Colonic mucosa (tissue), 4 donors: ENCODE results near the gene NGEF. TPM values are rescaled to one million over a fixed set of nuclear protein-coding genes. Genes with fewer than 3 reads are reported as not detected.
A peak's percentile ranks its signal among the peaks of the same experiment; 100 is the strongest.

ENCODE experiments used
- DNase-seq: peaks from one replicate; pipeline ENCODE4 v3.0.0-alpha.2; 2020
- H3K27ac ChIP-seq: fragments of 200-600 bp; one replicate; pipeline ENCODE4 v1.8.0; 2021
- H3K27me3 ChIP-seq: fragments of 200-600 bp; one replicate; pipeline ENCODE4 v1.8.0; 2021
- H3K36me3 ChIP-seq: fragments of 200-600 bp; one replicate; pipeline ENCODE4 v1.8.0; 2021
- H3K4me1 ChIP-seq: fragments of 200-600 bp; one replicate; pipeline ENCODE4 v1.8.0; 2021; ENCODE audit warnings: mild to moderate bottlenecking
- H3K4me3 ChIP-seq: fragments of 200-600 bp; one replicate; pipeline ENCODE4 v1.8.0; 2021
- H3K9ac ChIP-seq, 2 donors: one replicate each; pipeline ENCODE4 v1.7.0; 2013; ENCODE audit warnings: control low read depth in 2 of 2, low read depth in 2 of 2, low read length in 2 of 2
- H3K9me3 ChIP-seq: fragments of 200-600 bp; one replicate; pipeline ENCODE4 v1.8.0; 2021
- CTCF ChIP-seq: fragments of 200-600 bp; IDR thresholded peaks from one replicate; pipeline ENCODE4 v1.8.0; 2022; ENCODE audit warnings: antibody characterized with exemption, mild to moderate bottlenecking
- intact Hi-C: fragments of 100-400 bp; cut with DNase I; formaldehyde crosslinking; loops from one replicate; pipeline ENCODE4 v1.14.1; 2022
- total RNA-seq, 2 donors: library from RNA; stranded (reverse); fragmentation: NEBNext Ultra II Directional in 1 of 2; extraction: Animal tissue kit (Norgen Biotek cat#: 25700) in 1 of 2; gene quantifications; one replicate each; pipeline ENCODE4 v1.2.1, GENCODE V29; 2021
- donor health status: healthy.
- donor health status: DM: no; HTN: no; CAD: no.
- donor health status: DM: no; HTN: no; CAD: no.

The NGEF gene
- total RNA-seq, result 10 to 100 TPM; 25.6 to 34.0 TPM

- H3K27ac ChIP-seq, result peak within 1 kb of the TSS; percentile 85
- intact Hi-C loops, result no loop called here
- no peaks in the 10 kb centered on the region for H3K27me3 ChIP-seq
- H3K9me3 ChIP-seq, result no peaks in the 10 kb centered on the region
- TF ChIP-seq CTCF, result no peak
- H3K4me3 ChIP-seq, result peak within 1 kb of the TSS; percentile 18
- H3K9ac ChIP-seq, result peak within 1 kb of the TSS; percentile 53 to 75
- H3K36me3 ChIP-seq, result no peaks in the 10 kb centered on the region
- peak; percentile 95 for DNase-seq
- H3K4me1 ChIP-seq, result no peaks in the 10 kb centered on the region
Observed at GRCh38 chr2:233013027-233013461, at the start of gene NGEF. NGEF (minus strand) TSS chr2:233013256; CDS start chr2:232974890, 38,366 bp downstream.

DNA sequence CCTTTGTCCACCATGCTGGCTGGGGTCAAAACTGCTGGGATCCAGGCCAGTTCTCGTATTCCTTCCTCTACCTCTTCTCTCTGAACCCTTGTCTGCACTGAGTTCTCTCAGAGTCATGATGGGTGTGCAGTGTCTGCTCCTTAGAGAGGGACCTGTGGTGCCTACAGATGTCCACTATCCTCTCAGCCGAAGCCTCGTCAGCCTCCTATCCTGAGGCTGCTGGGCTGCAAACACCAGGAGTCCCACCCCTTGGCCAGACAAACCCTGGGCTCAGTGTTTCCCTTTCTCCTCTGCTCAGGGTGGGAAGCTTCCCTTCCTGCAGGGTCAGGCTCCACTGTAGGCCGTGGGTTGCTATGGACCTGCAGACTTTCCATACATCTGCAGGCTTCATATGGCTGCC, 49.4 kb upstream of the NGEF start:
- Histone ChIP-seq H3K4me3 (peak overlapping the region; percentile 40), H3K9ac (peak overlapping the region; percentile 54 to 65), H3K9me3 (no peaks in the 10 kb centered on the region), H3K27ac (peak overlapping the region; percentile 64), H3K27me3 (no peaks in the 10 kb centered on the region), H3K36me3 (no peaks in the 10 kb centered on the region), H3K4me1 (peaks cover 5% of the 10 kb centered on the region)
- no peak for DNase-seq
- intact Hi-C loops, result no loop called here
- no peak for TF ChIP-seq CTCF

GRCh38 chr2:233061591-233062450, 48.8 kb upstream of the NGEF start:
- H3K9ac ChIP-seq, result peak overlapping the region; percentile 54 to 65
- H3K4me1 ChIP-seq, result peaks cover 5% of the 10 kb centered on the region
- no peaks in the 10 kb centered on the region for H3K9me3 ChIP-seq
- intact Hi-C loops, result no loop called here
- no peaks in the 10 kb centered on the region for H3K36me3 ChIP-seq
- no peak for TF ChIP-seq CTCF
- H3K27ac ChIP-seq, result peak overlapping the region; percentile 64
- H3K27me3 ChIP-seq, result no peaks in the 10 kb centered on the region
- H3K4me3 ChIP-seq, result peak overlapping the region; percentile 40
- no peak for DNase-seq

GRCh38 chr2:233060980-233061590, 48.0 kb upstream of the NGEF start:
- intact Hi-C loops, result no loop called here

More at GRCh38 chr2:233060980-233061590, 48.0 kb upstream of the NGEF start:
- Histone ChIP-seq H3K4me3 (peak overlapping the region; percentile 40), H3K4me1 (peaks cover 5% of the 10 kb centered on the region), H3K27me3 (no peaks in the 10 kb centered on the region), H3K9me3 (no peaks in the 10 kb centered on the region), H3K27ac (peak overlapping the region; percentile 64), H3K9ac (peak overlapping the region; percentile 54 to 65), H3K36me3 (no peaks in the 10 kb centered on the region)
- no peak for DNase-seq
- no peak for TF ChIP-seq CTCF
